ENCODE measurements around the gene STX3.

DNA sequence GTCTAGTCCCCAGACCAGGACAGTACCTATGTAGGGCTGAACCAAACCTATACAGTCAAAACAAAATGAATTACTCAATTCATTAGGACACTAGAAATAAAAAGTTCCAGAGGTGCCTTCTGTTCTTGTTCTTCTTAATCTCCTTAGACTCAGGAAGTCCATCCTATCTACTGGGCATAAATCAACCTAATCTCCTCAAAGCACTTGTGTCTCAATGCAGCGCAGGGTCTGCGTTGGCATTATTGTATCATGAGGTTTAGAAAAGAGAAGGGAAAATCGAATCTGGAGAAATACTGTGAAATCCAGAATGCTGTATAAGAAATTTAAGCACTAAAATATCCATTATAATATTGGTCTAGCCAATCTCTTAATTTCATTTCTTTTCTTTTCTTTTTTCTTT, 39.1 kb upstream of the STX3 start:
- TF ChIP-seq, protein P1, sequence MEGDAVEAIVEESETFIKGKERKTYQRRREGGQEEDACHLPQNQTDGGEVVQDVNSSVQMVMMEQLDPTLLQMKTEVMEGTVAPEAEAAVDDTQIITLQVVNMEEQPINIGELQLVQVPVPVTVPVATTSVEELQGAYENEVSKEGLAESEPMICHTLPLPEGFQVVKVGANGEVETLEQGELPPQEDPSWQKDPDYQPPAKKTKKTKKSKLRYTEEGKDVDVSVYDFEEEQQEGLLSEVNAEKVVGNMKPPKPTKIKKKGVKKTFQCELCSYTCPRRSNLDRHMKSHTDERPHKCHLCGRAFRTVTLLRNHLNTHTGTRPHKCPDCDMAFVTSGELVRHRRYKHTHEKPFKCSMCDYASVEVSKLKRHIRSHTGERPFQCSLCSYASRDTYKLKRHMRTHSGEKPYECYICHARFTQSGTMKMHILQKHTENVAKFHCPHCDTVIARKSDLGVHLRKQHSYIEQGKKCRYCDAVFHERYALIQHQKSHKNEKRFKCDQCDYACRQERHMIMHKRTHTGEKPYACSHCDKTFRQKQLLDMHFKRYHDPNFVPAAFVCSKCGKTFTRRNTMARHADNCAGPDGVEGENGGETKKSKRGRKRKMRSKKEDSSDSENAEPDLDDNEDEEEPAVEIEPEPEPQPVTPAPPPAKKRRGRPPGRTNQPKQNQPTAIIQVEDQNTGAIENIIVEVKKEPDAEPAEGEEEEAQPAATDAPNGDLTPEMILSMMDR (IDR thresholded peaks at IDR 0.05; ENCODE audit: low read depth, low read length, poor library complexity, severe bottlenecking) = no peak
- TF ChIP-seq EZH2phosphoT487 (IDR thresholded peaks at IDR 0.05; ENCODE audit: borderline replicate concordance, low read length) = no peak
